Breast epithelium (tissue), 3 donors: ENCODE results near the gene ATP13A2.

Source experiments
- POLR2A ChIP-seq: fragments of 450-650 bp; IDR thresholded peaks from one replicate; pipeline ENCODE4 v1.6.1; 2016; ENCODE audit warnings: antibody characterized with exemption, mild to moderate bottlenecking, moderate library complexity
- TF ChIP-seq, protein P1 (sequence below), 3 donors: fragments of 450-650 bp; IDR thresholded peaks; one replicate each; pipeline ENCODE4 v1.5.1; 2016 to 2017; ENCODE audit warnings: antibody characterized with exemption in 3 of 3, mild to moderate bottlenecking in 3 of 3, moderate library complexity in 3 of 3

DNA sequence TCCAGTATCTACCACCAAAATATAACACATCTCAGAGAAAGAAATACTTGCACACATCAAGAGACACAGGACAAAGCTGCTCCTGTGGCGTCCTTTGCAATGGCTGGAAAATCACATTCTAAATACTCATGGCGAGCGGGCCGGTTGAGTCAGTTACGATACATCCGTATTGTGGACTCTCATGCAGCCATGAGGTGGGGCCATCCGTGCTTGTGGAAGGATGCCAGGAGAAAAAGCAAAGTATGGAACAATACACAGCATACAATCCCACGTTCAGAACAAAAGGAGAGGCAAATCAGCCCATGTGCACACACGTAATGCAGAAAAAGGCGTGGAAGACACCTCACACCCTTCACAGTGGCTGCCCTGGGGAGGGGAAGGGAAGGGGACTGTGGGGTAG lies 13.1 kb downstream of the ATP13A2 start:
- TF ChIP-seq, protein P1, sequence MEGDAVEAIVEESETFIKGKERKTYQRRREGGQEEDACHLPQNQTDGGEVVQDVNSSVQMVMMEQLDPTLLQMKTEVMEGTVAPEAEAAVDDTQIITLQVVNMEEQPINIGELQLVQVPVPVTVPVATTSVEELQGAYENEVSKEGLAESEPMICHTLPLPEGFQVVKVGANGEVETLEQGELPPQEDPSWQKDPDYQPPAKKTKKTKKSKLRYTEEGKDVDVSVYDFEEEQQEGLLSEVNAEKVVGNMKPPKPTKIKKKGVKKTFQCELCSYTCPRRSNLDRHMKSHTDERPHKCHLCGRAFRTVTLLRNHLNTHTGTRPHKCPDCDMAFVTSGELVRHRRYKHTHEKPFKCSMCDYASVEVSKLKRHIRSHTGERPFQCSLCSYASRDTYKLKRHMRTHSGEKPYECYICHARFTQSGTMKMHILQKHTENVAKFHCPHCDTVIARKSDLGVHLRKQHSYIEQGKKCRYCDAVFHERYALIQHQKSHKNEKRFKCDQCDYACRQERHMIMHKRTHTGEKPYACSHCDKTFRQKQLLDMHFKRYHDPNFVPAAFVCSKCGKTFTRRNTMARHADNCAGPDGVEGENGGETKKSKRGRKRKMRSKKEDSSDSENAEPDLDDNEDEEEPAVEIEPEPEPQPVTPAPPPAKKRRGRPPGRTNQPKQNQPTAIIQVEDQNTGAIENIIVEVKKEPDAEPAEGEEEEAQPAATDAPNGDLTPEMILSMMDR (IDR thresholded peaks at IDR 0.05), result no peak
- TF ChIP-seq POLR2A, result no peak
